Measurements from ENCODE around the gene RNPEP.
"Not testable (repeated sequence)": the region's sequence is repeated elsewhere in the genome, so short reads cannot be mapped to it uniquely, and the experiment has no call there.

RNPEP gene

DNA sequence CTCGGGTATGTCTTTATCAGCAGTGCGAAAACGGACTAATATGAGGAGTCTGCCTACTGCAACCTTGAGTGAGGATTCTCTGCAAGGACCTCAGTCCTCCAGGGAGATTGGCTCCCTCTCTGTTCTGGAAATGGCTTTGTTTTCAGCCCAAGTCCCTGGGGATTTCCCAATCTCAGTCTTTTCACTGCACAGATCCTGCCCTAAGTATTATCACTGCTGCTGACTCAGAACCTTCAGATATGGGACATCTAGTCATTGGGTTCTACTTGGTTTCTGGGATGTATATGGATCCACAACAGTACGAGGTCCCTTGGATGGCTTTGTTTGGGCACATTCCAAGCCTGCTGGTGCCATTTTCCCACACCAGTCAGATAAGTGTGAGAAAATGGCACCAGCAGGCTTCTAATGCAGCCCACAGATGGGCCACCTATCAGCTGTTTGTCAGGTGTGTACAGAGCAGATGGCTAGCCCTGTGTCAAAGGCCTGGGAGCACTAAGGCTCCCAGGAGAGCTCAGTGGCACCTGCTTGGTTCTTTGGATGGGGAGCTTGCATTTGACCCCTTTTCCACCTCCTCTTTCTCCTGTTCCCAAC is 55.4 kb downstream of the RNPEP start:
- DNase-seq (ENCODE audit: low read depth): no peak

GRCh38 chr1:202038688-202039346 is 56.4 kb downstream of the RNPEP start:
- DNase-seq (ENCODE audit: low read depth): no peak

DNA sequence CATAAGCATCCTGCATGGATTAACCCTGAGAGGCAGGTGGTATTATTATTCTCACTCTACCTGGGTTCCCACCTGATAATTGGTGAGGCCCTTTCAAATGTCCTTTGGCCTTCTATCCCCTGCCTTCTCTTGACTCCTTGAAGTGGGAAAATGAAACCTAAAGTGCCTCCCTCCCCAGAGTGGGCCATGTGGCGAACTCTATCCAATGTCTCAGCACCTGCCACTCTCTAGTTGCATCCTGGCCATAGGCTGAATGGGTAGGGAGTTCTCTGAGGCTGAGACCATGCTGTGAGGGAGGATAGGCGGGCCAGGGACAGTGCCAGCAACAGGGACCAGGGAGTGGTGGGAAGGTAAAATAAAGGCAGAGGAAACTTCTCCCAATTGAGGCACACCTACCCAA is 63.3 kb downstream of the RNPEP start:
- DNase-seq (ENCODE audit: low read depth): no peak

DNA sequence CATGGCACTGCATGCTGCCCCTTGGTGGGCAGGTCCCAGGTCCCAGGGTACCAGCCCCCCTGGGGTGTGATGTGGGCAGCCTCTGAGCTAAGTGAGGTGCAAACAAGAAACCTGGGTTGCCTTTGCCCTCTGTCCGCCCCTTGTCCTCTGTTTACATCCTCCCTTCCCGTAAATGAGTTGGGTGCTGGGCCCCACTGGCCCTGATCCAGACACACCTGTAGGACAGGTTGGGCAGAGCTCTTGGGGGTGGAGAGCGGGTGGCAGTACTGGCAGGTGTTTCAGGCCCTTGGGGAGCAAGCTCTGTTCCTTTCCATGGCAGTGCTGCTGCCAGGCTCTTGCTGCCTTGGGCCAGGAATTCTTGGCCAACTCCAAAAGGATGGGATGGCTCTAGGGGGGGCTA is 63.8 kb downstream of the RNPEP start:
- no peak for DNase-seq (ENCODE audit: low read depth)

GRCh38 chr1:202046748-202047708 is 64.6 kb downstream of the RNPEP start:
- DNase-seq (ENCODE audit: low read depth): no peak

GRCh38 chr1:202047977-202048376 is 65.5 kb downstream of the RNPEP start:
- DNase-seq (ENCODE audit: low read depth): no peak

DNA sequence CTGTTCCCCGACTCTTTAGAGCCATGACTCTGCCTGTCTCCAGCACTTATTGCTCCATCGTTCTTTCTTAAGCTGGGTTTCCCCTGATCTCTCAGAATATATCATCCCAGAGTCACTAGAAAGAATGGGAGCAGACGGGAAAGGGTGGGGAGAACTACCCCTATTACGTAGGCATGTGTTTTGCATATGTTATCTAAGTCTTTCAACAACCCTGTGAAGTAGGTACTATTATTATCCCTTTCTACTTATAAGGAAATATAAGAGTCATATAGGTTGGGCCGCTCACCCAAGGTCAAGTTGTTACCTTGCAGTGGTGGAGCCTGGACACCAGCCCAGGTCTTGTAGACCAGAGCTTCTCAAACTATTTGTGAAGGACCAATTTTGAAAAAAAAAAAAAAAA is 66.7 kb downstream of the RNPEP start:
- no peak for DNase-seq (ENCODE audit: low read depth)

GRCh38 chr1:202054094-202054493 is 71.6 kb downstream of the RNPEP start:
- no peak for DNase-seq (ENCODE audit: low read depth)

GRCh38 chr1:202054673-202055072 is 72.2 kb downstream of the RNPEP start:
- DNase-seq (ENCODE audit: low read depth): not testable (repeated sequence)
